ENCODE results near the gene SRPK1.

DNA sequence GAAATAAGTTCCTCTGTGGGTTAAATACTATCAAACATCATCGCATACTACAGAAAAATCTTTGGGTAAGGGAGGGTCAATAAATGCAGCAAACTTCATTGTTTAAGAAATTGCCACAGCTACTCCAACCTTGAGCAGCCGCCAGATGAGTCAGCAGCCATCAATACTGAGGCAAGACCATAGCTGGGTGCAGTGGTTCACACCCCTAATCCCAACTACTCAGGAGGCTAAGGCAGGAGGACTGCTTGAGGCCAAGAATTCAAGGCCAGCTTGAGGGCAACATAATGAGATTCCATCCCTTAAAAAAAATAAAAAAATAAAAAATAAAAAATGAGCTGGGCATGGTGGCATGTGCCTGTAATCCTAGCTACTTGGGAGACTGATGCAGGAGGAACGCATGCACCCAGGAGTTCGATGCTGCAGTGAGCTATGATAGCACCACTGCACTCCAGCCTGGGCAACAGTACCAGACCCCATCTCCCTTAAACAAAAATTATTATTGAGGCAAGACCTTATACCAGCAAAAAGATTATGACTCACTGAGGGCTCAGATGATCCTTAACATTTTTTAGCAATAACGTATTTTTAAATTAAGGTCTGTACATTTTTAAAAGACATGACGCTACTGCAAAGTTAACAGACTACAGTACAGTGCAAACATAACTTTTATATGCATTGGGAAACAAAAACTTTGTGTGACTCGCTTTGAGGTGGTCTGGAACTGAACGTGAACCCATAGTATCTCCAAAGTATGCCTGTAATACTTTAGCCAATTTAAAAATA is 8.8 kb downstream of the SRPK1 start:
- TF ChIP-seq CTCF (IDR thresholded peaks at IDR 0.05) (no peak), EP300 (IDR thresholded peaks at IDR 0.05) (no peak), POLR2A (IDR thresholded peaks at IDR 0.05) (no peak), POLR2AphosphoS5 (IDR thresholded peaks at IDR 0.05) (no peak)

Measured in stomach (tissue), 4 donors.